GM19328 (cell line): ENCODE results near the gene GALC.

ENCODE experiments used
- ATAC-seq: cut with Tn5 transposase; IDR thresholded peaks from one replicate; pipeline ENCODE4 v1.9.1; 2021; ENCODE audit warnings: mild to moderate bottlenecking, moderate library complexity; ENCODE audit not compliant: unreplicated experiment

GALC gene

GRCh38 chr14:88007608-88008007 lies 14.6 kb upstream of the GALC start:
- ATAC-seq = no peak

DNA sequence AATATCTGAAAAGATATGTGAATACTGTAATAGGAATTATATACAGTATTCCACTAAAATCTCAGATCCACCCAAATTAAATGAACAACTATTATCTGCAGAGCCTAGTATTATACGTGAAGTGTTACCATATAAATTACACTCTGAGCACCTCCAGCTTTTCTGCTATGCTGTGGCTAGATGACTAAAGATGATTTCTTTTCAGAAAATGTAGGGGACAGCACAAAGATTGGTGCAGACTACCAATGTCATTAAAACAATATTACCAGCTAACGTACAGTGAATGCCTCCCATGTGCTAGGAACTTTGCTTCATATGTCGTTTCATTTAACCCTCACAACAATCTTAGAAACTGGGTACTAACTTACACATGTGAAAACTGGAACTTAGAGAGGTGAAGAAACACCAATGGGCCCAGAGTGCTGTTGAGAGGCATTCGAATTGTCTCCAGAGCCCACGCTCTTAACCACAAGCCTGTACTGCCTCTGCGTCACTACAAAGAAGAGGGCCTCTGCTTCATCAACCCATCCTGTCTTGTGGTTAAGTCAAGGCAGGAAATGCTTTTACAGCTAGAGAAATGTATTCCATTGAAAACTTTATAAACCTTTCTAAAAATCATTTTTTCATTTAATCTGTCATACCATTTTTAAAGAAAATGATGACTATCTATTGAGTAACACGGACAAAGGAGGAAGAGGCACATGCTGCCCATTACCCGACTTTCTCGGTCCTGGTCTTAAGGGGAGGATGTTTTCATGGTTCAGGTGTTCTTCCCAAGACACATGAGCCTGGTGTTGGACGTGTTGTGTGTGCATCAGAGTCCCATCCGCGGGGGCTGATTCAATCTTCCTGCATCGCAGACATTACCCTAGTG lies 13.2 kb upstream of the GALC start:
- ATAC-seq = peak; percentile 89

GRCh38 chr14:88005050-88005481 lies 12.1 kb upstream of the GALC start, which contains the start of gene GPR65:
Gene GPR65 (plus strand): TSS chr14:88005135. CDS start chr14:88010848, 5,713 bp downstream.
- peak; percentile 64 for ATAC-seq

- ATAC-seq = no peak
Measured at GRCh38 chr14:88004506-88005036, 11.6 kb upstream of the GALC start.

DNA sequence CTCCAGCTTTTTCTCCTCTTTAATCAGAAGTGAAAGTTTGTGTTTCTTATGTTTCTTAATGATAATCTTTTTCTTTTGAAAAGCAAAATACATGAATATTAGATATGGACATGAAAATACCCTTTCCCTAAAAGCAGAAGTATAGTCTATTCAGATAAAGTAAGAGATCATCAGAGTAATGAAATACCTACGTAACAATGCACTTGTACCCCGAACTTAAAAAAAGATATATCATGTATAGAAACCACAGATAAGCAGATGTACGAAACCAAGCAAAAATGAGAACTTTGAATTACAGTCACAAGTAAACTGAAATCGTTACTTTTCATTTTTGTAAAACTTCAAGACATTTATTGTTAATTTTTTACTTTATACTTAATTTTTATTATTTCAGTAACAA lies 10.4 kb upstream of the GALC start:
- ATAC-seq = no peak

DNA sequence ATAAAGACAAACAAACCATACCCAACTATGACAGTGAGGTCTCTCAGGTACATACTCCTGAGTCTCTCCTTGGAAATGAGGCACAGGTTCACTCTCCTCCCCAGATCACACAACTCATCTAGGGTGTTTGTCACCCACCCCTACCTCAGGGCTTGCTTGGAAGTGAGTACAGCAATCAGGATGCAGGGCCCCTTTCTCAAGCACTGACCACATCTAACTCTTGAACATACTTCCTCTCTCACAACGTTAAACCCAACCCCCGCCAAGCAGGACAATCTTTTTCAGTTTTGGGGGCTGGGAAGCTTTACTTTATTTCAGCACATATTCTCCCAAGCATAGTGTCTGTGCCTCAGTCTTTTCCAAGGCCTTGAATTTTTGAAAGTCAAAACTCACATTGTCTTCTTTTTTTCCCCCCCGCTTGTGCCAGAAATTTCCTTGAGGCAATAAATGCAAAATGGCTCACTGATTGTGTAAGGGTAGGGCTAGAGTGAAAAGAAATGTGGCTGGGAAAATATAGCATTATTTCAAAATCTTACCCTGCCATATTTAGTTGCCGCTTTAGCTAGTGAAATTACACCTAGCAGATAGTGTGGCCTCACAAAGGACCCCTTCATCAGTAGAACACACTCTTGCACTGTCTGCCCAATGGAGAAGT lies 9.6 kb upstream of the GALC start:
- no peak for ATAC-seq

GRCh38 chr14:87999277-87999676 lies 6.3 kb upstream of the GALC start:
- no peak for ATAC-seq

GRCh38 chr14:87998482-87998881 lies 5.5 kb upstream of the GALC start:
- ATAC-seq = no peak

DNA sequence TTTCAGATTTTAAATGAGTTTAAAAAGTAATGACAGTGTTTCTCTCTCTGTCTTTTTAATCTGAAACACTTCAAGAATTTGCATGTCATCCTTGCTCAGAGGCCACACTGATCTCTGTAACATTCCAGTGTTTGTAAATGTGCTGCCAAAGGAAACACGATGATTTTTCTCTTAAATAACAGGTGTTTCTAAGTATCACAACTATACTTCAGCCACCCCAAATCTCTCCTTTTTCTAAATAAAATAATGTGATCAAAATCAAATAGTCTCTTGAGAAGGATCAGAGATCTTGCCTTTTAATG lies 3.3 kb upstream of the GALC start:
- ATAC-seq = no peak

- ATAC-seq = no peak
Measured at GRCh38 chr14:87995500-87996290, 2.7 kb upstream of the GALC start.

GRCh38 chr14:87994974-87995373 lies 2.0 kb upstream of the GALC start:
- no peak for ATAC-seq

GRCh38 chr14:87992346-87992717 lies 650 bp downstream of the GALC start:
- ATAC-seq = peak; percentile 1

DNA sequence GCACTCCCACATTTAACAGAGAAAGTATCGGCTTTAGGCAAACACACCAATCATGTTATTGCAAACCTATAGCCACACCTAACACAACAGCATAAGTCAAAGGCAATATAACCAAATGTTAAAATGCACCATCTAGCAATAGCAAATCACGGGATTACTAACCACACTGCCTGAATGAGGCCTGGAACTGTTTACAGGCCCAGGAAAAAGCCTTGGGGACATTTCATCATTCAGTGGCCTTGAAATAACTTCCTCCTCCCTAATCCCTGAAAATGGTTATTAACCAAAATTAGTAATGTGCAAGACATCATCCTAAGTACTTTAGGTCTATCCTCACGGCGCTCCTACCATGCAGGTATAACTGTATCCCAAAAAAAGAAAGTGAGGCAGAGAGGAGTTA lies 2.3 kb downstream of the GALC start:
- no peak for ATAC-seq

DNA sequence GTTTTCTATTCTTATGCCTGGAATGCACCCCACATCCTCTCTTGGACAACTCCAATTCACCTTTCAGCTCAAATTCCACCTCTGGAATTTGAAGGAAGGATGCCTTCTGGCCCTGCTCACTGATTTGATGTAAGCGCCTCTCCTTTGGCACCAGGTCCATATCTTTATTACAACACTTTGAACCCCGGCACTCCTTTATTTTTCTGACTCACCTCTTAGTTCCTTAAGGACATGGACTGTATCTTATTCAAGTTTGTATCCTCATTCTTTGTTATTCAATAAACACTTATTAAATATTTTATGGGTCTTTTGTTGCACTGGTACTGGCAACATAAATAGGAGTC lies 3.1 kb downstream of the GALC start:
- ATAC-seq = no peak

DNA sequence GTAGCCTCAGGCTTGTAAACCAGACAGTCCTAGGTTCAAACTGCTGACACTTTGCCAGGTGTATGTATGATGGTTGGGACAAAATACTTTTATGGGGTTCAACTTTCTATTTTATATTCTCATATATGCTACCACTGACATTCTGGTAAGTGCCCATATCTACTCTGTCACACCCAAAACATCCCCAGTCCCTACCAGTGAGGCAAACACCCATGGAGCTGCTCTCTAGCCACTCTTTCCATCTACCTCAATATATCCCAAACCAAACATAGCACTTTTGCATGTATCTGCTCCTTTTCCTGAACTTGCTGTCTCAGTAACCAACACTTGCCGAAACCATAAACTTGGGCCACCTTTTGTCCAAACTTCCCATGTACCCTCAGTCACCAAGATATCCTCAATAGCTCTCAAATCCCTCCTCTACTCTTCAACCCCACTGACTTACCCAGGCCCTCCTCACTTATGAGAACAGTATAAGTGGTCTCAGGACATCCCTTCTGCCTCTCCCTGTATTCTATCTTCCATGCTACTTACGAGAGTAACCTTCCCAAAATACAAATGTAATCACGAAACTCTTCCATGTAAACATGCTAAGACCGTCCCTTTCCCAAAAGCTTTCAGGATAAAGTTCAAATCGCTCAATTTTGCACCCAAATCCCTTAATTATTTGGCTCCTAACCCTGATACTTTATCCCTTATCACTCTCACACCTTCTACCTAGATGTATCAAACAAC lies 3.6 kb downstream of the GALC start:
- no peak for ATAC-seq

DNA sequence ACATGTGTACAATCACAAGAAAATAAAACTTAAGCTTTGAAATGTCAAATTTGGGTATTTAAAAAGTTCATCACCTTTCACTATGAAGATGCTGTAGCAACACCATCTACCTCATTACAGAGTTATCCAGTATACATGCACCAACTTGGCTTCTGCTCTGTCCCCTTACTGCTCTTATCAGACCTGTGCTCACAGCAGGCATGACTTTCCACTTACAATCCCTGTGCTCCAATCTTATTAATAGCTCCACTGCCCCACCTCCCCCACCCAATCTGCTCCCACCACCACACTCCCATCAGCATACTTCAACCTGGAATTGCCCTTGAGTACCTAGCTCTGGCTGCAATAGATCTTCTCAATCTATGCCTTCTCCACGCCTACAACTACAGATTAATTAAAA lies 13.3 kb downstream of the GALC start:
- no peak for ATAC-seq

DNA sequence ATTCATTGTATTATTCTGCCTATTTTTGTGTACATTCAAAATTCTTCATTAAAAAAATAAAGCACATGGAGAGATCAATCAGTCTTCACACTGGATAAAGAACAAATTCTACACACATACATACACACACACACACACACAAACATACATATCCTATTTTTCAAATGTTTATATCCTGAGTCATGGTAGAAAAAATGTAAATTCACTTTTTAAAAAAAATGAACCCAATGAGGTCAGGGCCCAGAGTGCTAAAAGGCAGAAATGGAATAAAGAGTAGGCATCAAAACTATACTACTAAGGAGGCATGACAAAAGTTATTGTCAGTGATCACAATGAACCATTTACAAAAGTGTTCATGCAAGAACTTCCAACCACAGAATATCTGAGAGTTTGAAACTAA lies 17.3 kb downstream of the GALC start:
- ATAC-seq = no peak

DNA sequence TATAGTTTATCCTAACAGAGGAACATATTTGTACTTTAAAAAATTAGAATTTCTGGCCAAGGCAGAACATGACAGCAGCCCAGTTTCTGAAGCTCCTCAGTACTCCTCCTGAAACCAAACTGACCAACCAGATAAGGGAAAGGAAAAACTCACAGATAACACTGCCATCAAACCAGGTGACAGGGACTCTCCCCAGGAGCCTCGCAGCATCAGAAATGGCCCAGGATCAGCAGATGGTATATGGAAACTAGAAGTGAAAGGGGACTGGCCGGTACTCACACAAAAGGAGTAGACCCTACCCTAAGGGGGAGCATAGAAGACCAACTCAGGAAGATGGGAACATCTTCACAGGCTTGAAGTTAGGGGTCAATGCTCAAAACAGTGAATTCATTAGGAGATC lies 22.0 kb downstream of the GALC start:
- no peak for ATAC-seq

DNA sequence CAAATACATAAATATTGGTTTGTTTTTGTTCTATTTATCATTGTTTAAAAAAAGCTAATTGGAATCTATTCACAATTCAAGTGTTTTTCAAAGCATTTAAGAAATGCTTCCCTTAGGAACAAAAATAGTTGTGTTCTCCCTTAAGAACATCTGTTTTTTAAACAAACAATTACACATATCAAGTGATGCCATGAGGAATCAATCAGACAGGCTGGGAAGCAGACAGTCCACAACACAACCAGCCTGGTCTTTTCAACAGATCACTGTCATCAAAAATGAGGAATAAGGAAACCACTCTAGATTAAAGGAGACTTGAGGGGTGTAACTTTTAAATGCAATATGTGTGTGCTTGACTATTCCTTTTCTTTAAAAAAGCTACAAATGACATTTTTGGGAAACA lies 25.5 kb downstream of the GALC start:
- ATAC-seq = no peak

DNA sequence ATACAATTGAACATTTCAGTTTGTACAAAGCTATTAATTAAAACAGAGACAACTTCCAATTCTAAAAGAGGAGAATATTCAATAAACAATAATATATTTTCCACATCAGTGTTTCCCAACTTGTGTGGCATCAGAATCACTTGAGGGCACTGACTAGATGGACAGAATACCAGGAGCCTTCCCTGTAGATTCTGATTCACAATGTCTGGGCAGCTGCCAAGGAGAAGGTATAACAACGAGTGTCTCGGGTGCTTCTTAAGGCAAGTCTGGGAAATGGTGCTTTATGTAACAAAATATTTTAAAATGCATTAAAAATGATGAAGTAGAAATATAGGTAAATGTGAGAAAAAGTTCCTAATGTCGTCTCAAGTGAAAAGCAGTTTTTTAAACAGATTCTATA lies 26.2 kb downstream of the GALC start:
- ATAC-seq = no peak

DNA sequence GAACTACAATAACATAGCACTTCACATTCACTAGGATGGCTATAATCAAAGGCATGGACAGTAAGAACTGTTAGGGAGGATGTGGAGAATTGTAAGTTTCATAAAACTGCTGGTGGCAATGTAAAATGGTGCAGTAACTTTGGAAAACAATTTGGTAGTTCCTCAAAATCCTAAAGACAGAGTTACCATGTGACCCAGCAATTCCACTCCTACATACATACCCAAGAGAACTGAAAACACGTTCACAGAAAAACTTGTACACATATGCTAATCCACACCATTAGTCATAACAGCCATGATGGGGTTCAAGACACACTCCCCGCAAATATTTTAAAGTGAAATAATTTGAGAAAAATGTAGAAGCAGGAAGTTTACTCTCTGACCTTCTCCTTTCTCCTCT lies 31.7 kb downstream of the GALC start:
- no peak for ATAC-seq
